CD4-positive, CD25-positive, alpha-beta regulatory T cell (primary cell): Measurements from ENCODE around the gene MYO5B. TPM values are rescaled to one million over a fixed set of nuclear protein-coding genes. Genes with fewer than 3 reads are reported as not detected.

Experiments used
- ATAC-seq, 2 donors: fragments of 150-1000 bp; cut with Tn5 transposase; one replicate each; pipeline ENCODE4 v1.10.0; 2021; ENCODE audit warnings: low read depth in 2 of 2, moderate number of reproducible peaks in 2 of 2, moderate library complexity in 1 of 2
- DNase-seq, 3 donors: peaks; one replicate each; pipeline versions ENCODE4 v3.0.0 to v3.0.0-alpha.2; 2012 to 2022; ENCODE audit warnings: mixed read lengths in 1 of 3
- H3K27ac ChIP-seq: one replicate; pipeline ENCODE4 v1.7.0; 2013; ENCODE audit warnings: mild to moderate bottlenecking, low read length; ENCODE audit not compliant: insufficient read depth, poor library complexity, severe bottlenecking
- H3K27me3 ChIP-seq: one replicate; pipeline ENCODE4 v1.7.0; 2013; ENCODE audit warnings: low read length; ENCODE audit not compliant: control insufficient read depth, insufficient read depth
- H3K36me3 ChIP-seq: one replicate; pipeline ENCODE4 v1.7.0; 2013; ENCODE audit warnings: mild to moderate bottlenecking, low read length, moderate library complexity; ENCODE audit not compliant: control insufficient read depth, insufficient read depth
- H3K4me1 ChIP-seq: 2 replicates; pipeline ENCODE4 v1.7.0; 2013; ENCODE audit warnings: mild to moderate bottlenecking, low read length; ENCODE audit not compliant: insufficient read depth, control insufficient read depth, poor library complexity, severe bottlenecking
- H3K4me3 ChIP-seq: one replicate; pipeline ENCODE4 v1.7.0; 2013; ENCODE audit warnings: low read depth, mild to moderate bottlenecking, low read length, moderate library complexity
- H3K9me3 ChIP-seq, 2 experiments: 1 replicate in 1 of 2; 2 replicates in 1 of 2; pipeline ENCODE4 v1.7.0; 2013; ENCODE audit warnings: low read length in 2 of 2, mild to moderate bottlenecking in 1 of 2, moderate library complexity in 1 of 2; ENCODE audit not compliant: control insufficient read depth in 2 of 2
- H3K27ac Mint-ChIP-seq, 3 donors: one replicate each; pipeline ENCODE4 v1.8.0; 2020 to 2022; ENCODE audit warnings: mild to moderate bottlenecking in 3 of 3, mixed read lengths in 3 of 3, moderate library complexity in 2 of 3
- H3K27me3 Mint-ChIP-seq: one replicate; pipeline ENCODE4 v1.8.0; 2022; ENCODE audit warnings: mild to moderate bottlenecking, mixed read lengths
- H3K36me3 Mint-ChIP-seq: one replicate; pipeline ENCODE4 v1.8.0; 2020; ENCODE audit warnings: mixed read lengths
- H3K4me1 Mint-ChIP-seq, 4 donors: one replicate each; pipeline ENCODE4 v1.8.0; 2020 to 2022; ENCODE audit warnings: mixed read lengths in 4 of 4, mild to moderate bottlenecking in 1 of 4
- H3K4me3 Mint-ChIP-seq, 4 donors: one replicate each; pipeline ENCODE4 v1.8.0; 2020 to 2022; ENCODE audit warnings: mild to moderate bottlenecking in 4 of 4, mixed read lengths in 4 of 4, moderate library complexity in 3 of 4
- H3K9me3 Mint-ChIP-seq, 7 donors: one replicate each; pipeline ENCODE4 v1.8.0; 2020 to 2022; ENCODE audit warnings: mixed read lengths in 7 of 7, mild to moderate bottlenecking in 3 of 7, moderate library complexity in 2 of 7
- polyA plus RNA-seq, 4 donors: library from polyadenylated mRNA; unstranded; fragments of 300-500 nt; fragmentation: Illumina TruSeq; gene quantifications; one replicate each; pipeline ENCODE4 v1.2.3, GENCODE V29; 2021
- total RNA-seq: library from RNA; stranded (reverse); gene quantifications from one replicate; pipeline ENCODE4 v1.2.3, GENCODE V29; 2022

The MYO5B gene
- total and polyA plus RNA-seq, 5 donors from 2014 or later, result 0.02 to 0.03 TPM; not detected in 3

GRCh38 chr18:49972535-49972934, 222.4 kb downstream of the MYO5B start:
- no peak overlapping the region for H3K27ac Mint-ChIP-seq
- no peaks in the 10 kb centered on the region for H3K4me1 ChIP-seq
- no peaks in the 10 kb centered on the region for H3K4me1 Mint-ChIP-seq
- no peak overlapping the region for H3K27ac ChIP-seq
- H3K9me3 ChIP-seq, result no peaks in the 10 kb centered on the region
- DNase-seq (no peak), ATAC-seq (no peak)
- H3K27me3 Mint-ChIP-seq, result peaks cover 9% of the 10 kb centered on the region
- no peaks in the 10 kb centered on the region for H3K27me3 ChIP-seq
- H3K36me3 Mint-ChIP-seq, result no peaks in the 10 kb centered on the region
- no peaks in the 10 kb centered on the region for H3K36me3 ChIP-seq
- no peak overlapping the region for H3K4me3 ChIP-seq
- H3K4me3 Mint-ChIP-seq, result no peak overlapping the region
- no peaks in the 10 kb centered on the region for H3K9me3 Mint-ChIP-seq

GRCh38 chr18:49971462-49971861, 223.5 kb downstream of the MYO5B start:
- Mint-ChIP-seq H3K4me3 (no peak overlapping the region), H3K4me1 (no peaks in the 10 kb centered on the region)
- no peak overlapping the region for H3K4me3 ChIP-seq

GRCh38 chr18:49970319-49970718, 224.6 kb downstream of the MYO5B start:
- no peak overlapping the region for H3K4me3 ChIP-seq
- Mint-ChIP-seq H3K4me3 (no peak overlapping the region), H3K9me3 (no peaks in the 10 kb centered on the region), H3K36me3 (no peaks in the 10 kb centered on the region), H3K27ac (no peak overlapping the region), H3K4me1 (no peaks in the 10 kb centered on the region), H3K27me3 (peaks cover 15% of the 10 kb centered on the region)
- H3K27me3 ChIP-seq, result no peaks in the 10 kb centered on the region
- H3K27ac ChIP-seq, result no peak overlapping the region
- no peak for ATAC-seq
- DNase-seq, result no peak
- no peaks in the 10 kb centered on the region for H3K9me3 ChIP-seq
- no peaks in the 10 kb centered on the region for H3K36me3 ChIP-seq
- H3K4me1 ChIP-seq, result no peaks in the 10 kb centered on the region

More at GRCh38 chr18:49971462-49971861, 223.5 kb downstream of the MYO5B start:
- no peaks in the 10 kb centered on the region for H3K27me3 ChIP-seq
- no peaks in the 10 kb centered on the region for H3K36me3 Mint-ChIP-seq
- H3K27ac ChIP-seq, result no peak overlapping the region
- no peaks in the 10 kb centered on the region for H3K9me3 Mint-ChIP-seq
- H3K36me3 ChIP-seq, result no peaks in the 10 kb centered on the region
- H3K27me3 Mint-ChIP-seq, result peaks cover 9% of the 10 kb centered on the region
- no peaks in the 10 kb centered on the region for H3K9me3 ChIP-seq
- DNase-seq, result no peak
- no peak for ATAC-seq
- no peaks in the 10 kb centered on the region for H3K4me1 ChIP-seq
- H3K27ac Mint-ChIP-seq, result no peak overlapping the region

GRCh38 chr18:49968644-49969309, 226.2 kb downstream of the MYO5B start:
- no peak for DNase-seq
- Mint-ChIP-seq H3K27me3 (peaks cover 20% of the 10 kb centered on the region), H3K36me3 (no peaks in the 10 kb centered on the region), H3K4me1 (no peaks in the 10 kb centered on the region), H3K27ac (no peak overlapping the region), H3K9me3 (no peaks in the 10 kb centered on the region), H3K4me3 (no peak overlapping the region)
- no peak for ATAC-seq
- Histone ChIP-seq H3K27ac (no peak overlapping the region), H3K9me3 (no peaks in the 10 kb centered on the region), H3K36me3 (no peaks in the 10 kb centered on the region), H3K4me3 (no peak overlapping the region), H3K27me3 (peaks cover 2% of the 10 kb centered on the region), H3K4me1 (no peaks in the 10 kb centered on the region)

- ATAC-seq (no peak), DNase-seq (no peak)
- H3K27me3 Mint-ChIP-seq, result peaks cover 17% of the 10 kb centered on the region
- no peak overlapping the region for H3K27ac Mint-ChIP-seq
- H3K9me3 ChIP-seq, result no peaks in the 10 kb centered on the region
- no peaks in the 10 kb centered on the region for H3K9me3 Mint-ChIP-seq
- no peak overlapping the region for H3K4me3 Mint-ChIP-seq
- H3K36me3 ChIP-seq, result no peaks in the 10 kb centered on the region
- H3K27ac ChIP-seq, result no peak overlapping the region
- no peak overlapping the region for H3K4me3 ChIP-seq
- H3K36me3 Mint-ChIP-seq, result no peaks in the 10 kb centered on the region
- H3K27me3 ChIP-seq, result peaks cover 2% of the 10 kb centered on the region
- no peaks in the 10 kb centered on the region for H3K4me1 ChIP-seq
- no peaks in the 10 kb centered on the region for H3K4me1 Mint-ChIP-seq
Measured at GRCh38 chr18:49967636-49968313, 227.2 kb downstream of the MYO5B start.

- Mint-ChIP-seq H3K27me3 (peaks cover 17% of the 10 kb centered on the region), H3K27ac (no peak overlapping the region), H3K9me3 (no peaks in the 10 kb centered on the region), H3K4me3 (no peak overlapping the region), H3K36me3 (no peaks in the 10 kb centered on the region), H3K4me1 (no peaks in the 10 kb centered on the region)
- H3K27ac ChIP-seq, result no peak overlapping the region
- peaks cover 2% of the 10 kb centered on the region for H3K27me3 ChIP-seq
- ATAC-seq (no peak), DNase-seq (no peak)
- no peak overlapping the region for H3K4me3 ChIP-seq
- no peaks in the 10 kb centered on the region for H3K4me1 ChIP-seq
- H3K36me3 ChIP-seq, result no peaks in the 10 kb centered on the region
- no peaks in the 10 kb centered on the region for H3K9me3 ChIP-seq
Measured at GRCh38 chr18:49967171-49967570, 227.8 kb downstream of the MYO5B start.

GRCh38 chr18:49966090-49966489, 228.9 kb downstream of the MYO5B start:
- H3K27me3 ChIP-seq, result peaks cover 2% of the 10 kb centered on the region
- no peak overlapping the region for H3K27ac Mint-ChIP-seq
- no peaks in the 10 kb centered on the region for H3K9me3 ChIP-seq
- no peaks in the 10 kb centered on the region for H3K4me1 Mint-ChIP-seq
- no peaks in the 10 kb centered on the region for H3K36me3 Mint-ChIP-seq
- no peak overlapping the region for H3K4me3 ChIP-seq
- H3K9me3 Mint-ChIP-seq, result no peaks in the 10 kb centered on the region
- DNase-seq (no peak), ATAC-seq (no peak)
- no peak overlapping the region for H3K27ac ChIP-seq
- no peak overlapping the region for H3K4me3 Mint-ChIP-seq
- H3K36me3 ChIP-seq, result no peaks in the 10 kb centered on the region
- H3K27me3 Mint-ChIP-seq, result peaks cover 17% of the 10 kb centered on the region
- H3K4me1 ChIP-seq, result no peaks in the 10 kb centered on the region

GRCh38 chr18:49963217-49963616, 231.7 kb downstream of the MYO5B start:
- Mint-ChIP-seq H3K27me3 (peaks cover 17% of the 10 kb centered on the region), H3K4me1 (peaks cover 0 to 3% (median 0%) of the 10 kb centered on the region in 4 donors), H3K27ac (no peak overlapping the region), H3K36me3 (no peaks in the 10 kb centered on the region), H3K4me3 (no peak overlapping the region), H3K9me3 (no peaks in the 10 kb centered on the region)
- no peak for ATAC-seq
- no peak overlapping the region for H3K4me3 ChIP-seq
- H3K9me3 ChIP-seq, result no peaks in the 10 kb centered on the region
- H3K4me1 ChIP-seq, result no peaks in the 10 kb centered on the region
- no peaks in the 10 kb centered on the region for H3K36me3 ChIP-seq
- H3K27ac ChIP-seq, result no peak overlapping the region
- DNase-seq, result no peak
- peaks cover 2% of the 10 kb centered on the region for H3K27me3 ChIP-seq
